Activated CD4-positive, CD25-positive, alpha-beta regulatory T cell treated with anti-CD3 and anti-CD28 coated beads, Interleukin-2, amount 50 U/mL, for 16 hours (primary cell): Measurements from ENCODE around the gene ANK3.

ENCODE experiments used
- DNase-seq: peaks from one replicate; pipeline ENCODE4 v3.0.0-alpha.2; 2020; ENCODE audit warnings: low read depth, low spot score

Gene ANK3

GRCh38 chr10:60098677-60099601 lies 290.7 kb downstream of the ANK3 start:
- DNase-seq = no peak

GRCh38 chr10:60096761-60097513 lies 292.7 kb downstream of the ANK3 start:
- DNase-seq = no peak

GRCh38 chr10:60093317-60093716 lies 296.4 kb downstream of the ANK3 start:
- DNase-seq = no peak

- DNase-seq = no peak
These were observed 302.8 kb downstream of the ANK3 start for GRCh38 chr10:60086862-60087261.

- DNase-seq = no peak
These were observed 303.3 kb downstream of the ANK3 start for GRCh38 chr10:60086421-60086820.

- no peak for DNase-seq
These were observed 306.8 kb downstream of the ANK3 start for GRCh38 chr10:60082744-60083344.

GRCh38 chr10:60082341-60082740 lies 307.3 kb downstream of the ANK3 start:
- no peak for DNase-seq

GRCh38 chr10:60073781-60074656 lies 315.7 kb downstream of the ANK3 start:
- no peak for DNase-seq

GRCh38 chr10:60073397-60073780 lies 316.3 kb downstream of the ANK3 start:
- DNase-seq = no peak

GRCh38 chr10:60069311-60069710 lies 320.4 kb downstream of the ANK3 start:
- DNase-seq = no peak

GRCh38 chr10:60050366-60050765 lies 339.3 kb downstream of the ANK3 start:
- no peak for DNase-seq

GRCh38 chr10:60048091-60048501 lies 341.6 kb downstream of the ANK3 start:
- no peak for DNase-seq

- no peak for DNase-seq
These were observed 344.1 kb downstream of the ANK3 start for GRCh38 chr10:60045571-60045970.

- no peak for DNase-seq
These were observed 344.7 kb downstream of the ANK3 start for GRCh38 chr10:60044971-60045370.

GRCh38 chr10:60044242-60044641 lies 345.4 kb downstream of the ANK3 start:
- no peak for DNase-seq

GRCh38 chr10:60043561-60044241 lies 346.0 kb downstream of the ANK3 start:
- DNase-seq = no peak

- no peak for DNase-seq
These were observed 346.8 kb downstream of the ANK3 start for GRCh38 chr10:60042914-60043313.

GRCh38 chr10:60042262-60042661 lies 347.4 kb downstream of the ANK3 start:
- DNase-seq = no peak

GRCh38 chr10:60041489-60042133 lies 348.1 kb downstream of the ANK3 start:
- DNase-seq = no peak

- no peak for DNase-seq
These were observed 349.5 kb downstream of the ANK3 start for GRCh38 chr10:60040014-60040662.
